GM12892 (cell line): ENCODE data around the gene HMCN1.

Experiments
- POLR2A ChIP-seq: IDR thresholded peaks from 2 replicates; pipeline ENCODE4 v1.6.1; 2011; ENCODE audit warnings: low read depth, low read length, control low read depth
- POLR2AphosphoS5 ChIP-seq: IDR thresholded peaks from 2 replicates; pipeline ENCODE4 v1.6.1; 2011; ENCODE audit warnings: low read depth, low read length, control low read depth

DNA sequence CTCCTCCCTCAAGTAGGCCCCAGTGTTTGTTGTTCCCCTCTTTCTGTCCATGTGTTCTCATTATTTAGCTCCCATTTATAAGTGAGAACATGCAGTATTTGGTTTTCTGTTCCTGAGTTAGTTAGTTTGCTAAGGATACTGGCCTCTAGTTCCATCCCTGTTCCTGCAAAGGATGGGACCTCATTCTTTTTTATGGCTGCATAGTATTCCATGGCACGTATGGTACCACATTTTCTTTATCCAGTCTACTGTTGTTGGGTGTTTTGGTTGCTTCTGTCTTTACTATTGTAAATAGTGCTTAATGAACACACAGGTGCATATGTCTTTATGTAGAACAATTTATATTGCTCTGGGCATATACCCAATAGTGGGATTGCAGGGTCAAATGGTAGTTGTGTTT is 408.0 kb downstream of the HMCN1 start:
- no peak for TF ChIP-seq POLR2AphosphoS5
- TF ChIP-seq POLR2A: no peak
